Testis (tissue), 3 donors: ENCODE data around the gene METTL6. TPM values are rescaled to one million over a fixed set of nuclear protein-coding genes. Genes with fewer than 3 reads are reported as not detected.
"Not testable (repeated sequence)": the region's sequence is repeated elsewhere in the genome, so short reads cannot be mapped to it uniquely, and the experiment has no call there.

Experiments used
- DNase-seq: peaks from one replicate; pipeline ENCODE4 v3.0.0-alpha.2; 2019
- H3K27ac ChIP-seq, 2 donors: fragments of 200-600 bp; sonication (generic); one replicate each; pipeline ENCODE4 v1.5.1; 2019
- H3K27me3 ChIP-seq: fragments of 200-600 bp; sonication (generic); one replicate; pipeline ENCODE4 v1.5.1; 2019
- H3K36me3 ChIP-seq: fragments of 200-600 bp; sonication (generic); one replicate; pipeline ENCODE4 v1.5.1; 2017; ENCODE audit warnings: low read depth; ENCODE audit errors: missing control alignments
- H3K4me1 ChIP-seq: fragments of 200-600 bp; sonication (generic); one replicate; pipeline ENCODE4 v1.5.1; 2019
- H3K4me3 ChIP-seq, 2 donors: fragments of 200-600 bp; sonication (generic); one replicate each; pipeline ENCODE4 v1.5.1; 2017 to 2019
- H3K9me3 ChIP-seq: fragments of 200-600 bp; sonication (generic); one replicate; pipeline ENCODE4 v1.5.1; 2017
- POLR2A ChIP-seq: fragments of 450-650 bp; IDR thresholded peaks from one replicate; pipeline ENCODE4 v1.6.1; 2017; ENCODE audit warnings: antibody characterized with exemption, mild to moderate bottlenecking, moderate library complexity
- WGBS, 2 donors: methylation state at CpG; one replicate each; pipeline ENCODE4 v1.1.5; 2018; 5-methylcytosine and 5-hydroxymethylcytosine counted together
- intact Hi-C: fragments of 100-400 bp; cut with DNase I; formaldehyde crosslinking; loops from one replicate; pipeline ENCODE4 v1.15.1; 2023; ENCODE audit warnings: low total_unique reads
- polyA plus RNA-seq: library from polyadenylated mRNA; stranded (reverse); fragments of 350-450 nt; fragmentation: Illumina TruSeq; extraction: RNeasy Lipid Tissue Mini Kit (QIAGEN cat#74804); gene quantifications from one replicate; pipeline ENCODE4 v1.2.3, GENCODE V29; 2014; ENCODE audit warnings: low read depth, low replicate concordance; ENCODE audit not compliant: insufficient read depth
- total RNA-seq, 2 donors: library from RNA; depleted of rRNA; stranded (reverse); fragments of >200 nt; gene quantifications; one replicate each; pipeline ENCODE4 v1.2.3, GENCODE V29; 2016
- TF ChIP-seq, protein P1 (sequence below), 3 experiments: fragments of 450-650 bp in 2 of 3; fragments of 200-600 bp in 1 of 3; sonication (generic) in 1 of 3; IDR thresholded peaks; one replicate each; pipeline ENCODE4 v1.5.1; 2016 to 2019; ENCODE audit warnings: antibody characterized with exemption in 3 of 3, mild to moderate bottlenecking in 2 of 3, moderate library complexity in 1 of 3

Gene METTL6
- total and polyA plus RNA-seq, 3 donors from 2014 or later: 42.9 to 49.4 (median 45.1) TPM

DNA sequence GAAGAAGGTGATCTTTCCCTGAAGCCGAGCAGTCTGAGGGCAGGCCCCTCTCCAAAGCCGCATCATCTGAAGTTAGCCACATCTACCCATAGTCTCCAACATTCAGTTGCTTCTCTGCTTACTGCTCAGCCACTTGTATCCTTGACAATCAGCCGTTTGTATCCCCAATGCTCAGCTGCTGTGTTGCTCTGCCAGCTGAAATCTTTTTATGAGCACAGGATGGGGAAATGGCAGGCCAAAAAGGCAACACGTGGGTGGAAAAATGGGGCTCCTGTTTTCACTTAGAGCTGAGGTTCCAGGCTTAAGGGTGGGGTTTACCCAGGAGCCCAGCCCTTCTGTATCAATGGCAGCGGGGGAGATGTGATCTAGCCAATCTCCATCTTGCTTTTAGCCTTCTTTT lies 36.3 kb downstream of the METTL6 start:
- Histone ChIP-seq H3K27ac (no peak overlapping the region), H3K36me3 (no peaks in the 10 kb centered on the region), H3K9me3 (no peaks in the 10 kb centered on the region), H3K4me1 (peaks cover 20% of the 10 kb centered on the region), H3K4me3 (no peak overlapping the region), H3K27me3 (no peaks in the 10 kb centered on the region)
- TF ChIP-seq, protein P1, sequence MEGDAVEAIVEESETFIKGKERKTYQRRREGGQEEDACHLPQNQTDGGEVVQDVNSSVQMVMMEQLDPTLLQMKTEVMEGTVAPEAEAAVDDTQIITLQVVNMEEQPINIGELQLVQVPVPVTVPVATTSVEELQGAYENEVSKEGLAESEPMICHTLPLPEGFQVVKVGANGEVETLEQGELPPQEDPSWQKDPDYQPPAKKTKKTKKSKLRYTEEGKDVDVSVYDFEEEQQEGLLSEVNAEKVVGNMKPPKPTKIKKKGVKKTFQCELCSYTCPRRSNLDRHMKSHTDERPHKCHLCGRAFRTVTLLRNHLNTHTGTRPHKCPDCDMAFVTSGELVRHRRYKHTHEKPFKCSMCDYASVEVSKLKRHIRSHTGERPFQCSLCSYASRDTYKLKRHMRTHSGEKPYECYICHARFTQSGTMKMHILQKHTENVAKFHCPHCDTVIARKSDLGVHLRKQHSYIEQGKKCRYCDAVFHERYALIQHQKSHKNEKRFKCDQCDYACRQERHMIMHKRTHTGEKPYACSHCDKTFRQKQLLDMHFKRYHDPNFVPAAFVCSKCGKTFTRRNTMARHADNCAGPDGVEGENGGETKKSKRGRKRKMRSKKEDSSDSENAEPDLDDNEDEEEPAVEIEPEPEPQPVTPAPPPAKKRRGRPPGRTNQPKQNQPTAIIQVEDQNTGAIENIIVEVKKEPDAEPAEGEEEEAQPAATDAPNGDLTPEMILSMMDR (IDR thresholded peaks at IDR 0.05): no peak
- TF ChIP-seq POLR2A: no peak
- DNase-seq: no peak
- WGBS, 2 donors: 71 to 78% methylated on average over 5 of the region's 5 CpGs
- intact Hi-C loops: no loop called here

DNA sequence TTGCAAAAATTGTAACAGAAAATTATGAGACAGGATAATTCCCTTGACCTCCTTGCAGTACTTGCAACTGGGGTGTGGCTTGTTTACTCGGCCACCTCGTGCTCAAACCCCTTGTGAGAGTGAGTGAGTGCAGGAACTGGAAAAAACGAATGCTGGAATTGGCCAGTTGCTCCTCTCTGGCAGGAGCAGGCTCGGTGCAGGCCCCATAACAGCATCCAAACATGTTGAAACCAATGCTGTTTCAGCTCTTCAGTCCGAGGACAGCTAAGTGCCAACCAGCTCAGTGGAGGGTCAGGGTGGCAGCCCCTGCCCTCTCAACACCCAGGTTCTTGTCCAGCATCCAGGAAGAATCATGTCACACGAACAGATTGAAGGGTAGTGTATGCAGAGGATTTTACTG lies 36.9 kb downstream of the METTL6 start:
- WGBS, 2 donors: 46 to 56% methylated on average over 6 of the region's 6 CpGs
- H3K4me3 ChIP-seq: no peak overlapping the region
- H3K27ac ChIP-seq: no peak overlapping the region
- TF ChIP-seq POLR2A: no peak
- H3K4me1 ChIP-seq: peaks cover 22% of the 10 kb centered on the region
- H3K36me3 ChIP-seq: no peaks in the 10 kb centered on the region
- no peaks in the 10 kb centered on the region for H3K9me3 ChIP-seq
- no peaks in the 10 kb centered on the region for H3K27me3 ChIP-seq
- no peak for DNase-seq
- intact Hi-C loops: no loop called here

DNA sequence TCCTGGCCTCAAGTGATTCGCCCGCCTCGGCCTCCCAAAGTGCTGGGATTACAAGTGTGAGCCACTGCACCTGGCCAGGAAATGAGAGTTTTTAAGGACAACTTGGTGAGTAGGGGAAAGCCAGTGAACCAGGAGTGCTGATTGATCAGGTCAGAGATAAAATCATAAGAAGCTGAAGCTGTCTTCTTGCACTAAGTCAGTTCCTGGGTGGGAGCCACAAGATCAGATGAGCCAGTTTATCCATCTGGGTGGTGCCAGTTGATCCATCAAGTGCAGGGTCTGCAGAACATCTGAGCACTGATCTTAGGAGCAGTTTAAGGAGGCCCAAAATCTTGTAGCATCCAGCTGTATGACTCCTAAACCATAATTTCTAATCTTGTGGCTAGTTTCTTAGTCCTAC lies 39.0 kb downstream of the METTL6 start:
- Histone ChIP-seq H3K27ac (peak overlapping the region; percentile 46 to 78), H3K4me1 (peaks cover 40% of the 10 kb centered on the region)
- DNase-seq, H3K36me3 ChIP-seq, H3K4me3 ChIP-seq, H3K9me3 ChIP-seq, H3K27me3 ChIP-seq, intact Hi-C loops: not testable (repeated sequence)
- 85 to 96% methylated on average over 3 of the region's 3 CpGs for WGBS, 2 donors

DNA sequence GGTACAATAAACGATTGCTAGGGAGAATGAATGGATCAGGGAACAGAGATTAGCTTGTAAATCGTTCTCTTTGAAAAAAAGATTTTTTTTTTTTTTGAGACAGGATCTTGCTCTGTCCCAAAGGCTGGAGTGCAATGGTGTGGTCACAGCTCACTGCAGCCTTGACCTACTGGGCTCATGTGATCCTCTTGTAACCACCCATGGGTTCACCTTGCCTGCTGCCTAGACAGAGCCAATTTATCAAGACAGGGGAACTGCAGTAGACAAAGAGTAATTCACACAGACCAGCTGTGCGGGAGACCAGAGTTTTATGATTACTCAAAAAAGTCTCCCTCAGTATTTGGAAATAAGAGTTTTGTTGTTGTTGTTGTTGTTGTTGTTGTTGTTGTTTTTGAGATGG lies 39.6 kb downstream of the METTL6 start:
- Histone ChIP-seq H3K27ac (peak overlapping the region; percentile 68 to 78), H3K4me3 (no peak overlapping the region), H3K27me3 (no peaks in the 10 kb centered on the region), H3K4me1 (peaks cover 40% of the 10 kb centered on the region), H3K36me3 (no peaks in the 10 kb centered on the region), H3K9me3 (no peaks in the 10 kb centered on the region)
- whole genome bisulfite sequencing, 2 donors: 51 to 58% methylated on average over 3 of the region's 3 CpGs
- TF ChIP-seq POLR2A: no peak
- TF ChIP-seq, protein P1 (IDR thresholded peaks at IDR 0.05): no peak
- intact Hi-C loops: no loop called here
- DNase-seq: peak; percentile 72

DNA sequence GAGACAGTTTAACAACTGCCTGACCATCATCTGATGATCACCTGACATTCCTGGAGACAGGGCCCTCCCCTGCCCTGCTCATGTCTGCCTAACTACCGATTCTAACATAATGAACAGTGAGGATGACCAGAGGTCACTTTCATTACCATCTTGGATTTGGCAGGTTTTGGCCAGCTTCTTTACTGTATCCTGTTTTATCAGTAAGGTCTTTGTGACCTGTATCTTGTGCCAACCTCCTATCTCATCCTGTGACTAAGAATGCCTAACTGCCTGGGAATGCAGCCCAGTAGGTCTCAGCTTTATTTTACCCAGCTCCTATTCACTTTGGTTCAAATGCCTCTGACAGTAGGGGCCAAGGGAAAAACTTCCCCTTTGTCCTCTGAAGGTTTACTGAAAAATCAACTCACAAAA lies 40.2 kb downstream of the METTL6 start:
- H3K9me3 ChIP-seq: no peaks in the 10 kb centered on the region
- peak; percentile 70 for DNase-seq
- intact Hi-C loops: no loop called here
- 35 to 44% methylated on average over 1 of the region's 1 CpG for WGBS, 2 donors
- peak overlapping the region; percentile 68 to 78 for H3K27ac ChIP-seq
- H3K36me3 ChIP-seq: no peaks in the 10 kb centered on the region
- no peaks in the 10 kb centered on the region for H3K27me3 ChIP-seq
- TF ChIP-seq POLR2A: no peak
- TF ChIP-seq, protein P1 (IDR thresholded peaks at IDR 0.05): no peak
- H3K4me1 ChIP-seq: peaks cover 40% of the 10 kb centered on the region
- no peak overlapping the region for H3K4me3 ChIP-seq

DNA sequence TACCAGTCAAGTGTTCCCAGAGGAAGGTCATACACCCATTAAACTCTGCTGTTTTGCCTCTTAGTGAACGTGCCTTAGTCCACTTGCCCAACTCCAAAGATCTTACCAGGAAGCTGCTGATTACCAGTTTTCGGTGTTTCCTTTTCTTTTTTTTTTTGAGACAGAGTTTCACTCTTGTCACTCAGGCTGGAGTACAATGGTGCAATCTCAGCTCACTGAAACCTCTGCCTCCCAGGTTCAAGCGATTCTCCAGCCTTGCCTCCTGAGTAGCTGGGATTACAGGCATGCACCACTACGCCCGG lies 40.7 kb downstream of the METTL6 start:
- H3K9me3 ChIP-seq, H3K4me3 ChIP-seq, H3K36me3 ChIP-seq, H3K27me3 ChIP-seq, DNase-seq, intact Hi-C loops: not testable (repeated sequence)
- 67 to 69% methylated on average over 5 of the region's 5 CpGs for WGBS, 2 donors
- Histone ChIP-seq H3K4me1 (peaks cover 40% of the 10 kb centered on the region), H3K27ac (peak overlapping the region; percentile 68 to 78)
